Loucy (cell line): ENCODE data around the gene MROH9.

Source experiments
- H2AFZ ChIP-seq: fragments of 200-600 bp; sonication (generic); 2 replicates; pipeline ENCODE4 v1.6.0; 2016; ENCODE audit warnings: antibody characterized with exemption, mild to moderate bottlenecking, low read length, moderate library complexity
- H3F3A ChIP-seq: fragments of 200-600 bp; 2 replicates; pipeline ENCODE4 v1.6.0; 2016; ENCODE audit warnings: antibody characterized with exemption, low read depth, mild to moderate bottlenecking
- H3K27me3 ChIP-seq: fragments of 200-600 bp; sonication (generic); 2 replicates; pipeline ENCODE4 v1.6.1; 2014; ENCODE audit warnings: low read length, mild to moderate bottlenecking; ENCODE audit not compliant: insufficient read depth, poor library complexity, severe bottlenecking
- H3K36me3 ChIP-seq: fragments of 200-600 bp; sonication (generic); 2 replicates; pipeline ENCODE4 v1.6.1; 2016; ENCODE audit warnings: low read length; ENCODE audit not compliant: insufficient read depth
- H3K4me1 ChIP-seq: fragments of 200-600 bp; sonication (generic); 2 replicates; pipeline ENCODE4 v1.5.1; 2014; ENCODE audit warnings: low read length, mild to moderate bottlenecking; ENCODE audit not compliant: insufficient read depth, poor library complexity, severe bottlenecking
- H3K4me2 ChIP-seq: fragments of 200-600 bp; sonication (generic); 2 replicates; pipeline ENCODE4 v1.6.0; 2014; ENCODE audit warnings: antibody characterized with exemption, low read length, low read depth, mild to moderate bottlenecking; ENCODE audit not compliant: poor library complexity, severe bottlenecking
- H3K4me3 ChIP-seq: fragments of 200-600 bp; sonication (generic); 2 replicates; pipeline ENCODE4 v1.5.1; 2014; ENCODE audit warnings: low read length, mild to moderate bottlenecking, mixed read lengths; ENCODE audit not compliant: poor library complexity, severe bottlenecking
- H3K79me2 ChIP-seq: fragments of 200-600 bp; sonication (generic); 2 replicates; pipeline ENCODE4 v1.6.1; 2014; ENCODE audit warnings: low read length; ENCODE audit not compliant: insufficient read depth
- H3K9ac ChIP-seq: fragments of 200-600 bp; sonication (generic); 2 replicates; pipeline ENCODE4 v1.6.0; 2014; ENCODE audit warnings: mild to moderate bottlenecking, low read depth, low read length, moderate library complexity; ENCODE audit not compliant: poor library complexity, severe bottlenecking
- H3K9me2 ChIP-seq: fragments of 200-600 bp; sonication (generic); replicated peaks from 2 replicates; pipeline ENCODE4 v1.6.1; 2016; ENCODE audit warnings: low read depth, low read length, mixed read lengths
- H3K9me3 ChIP-seq: fragments of 200-600 bp; sonication (generic); 2 replicates; pipeline ENCODE4 v1.6.1; 2014; ENCODE audit warnings: mild to moderate bottlenecking, antibody characterized with exemption, low read length, low read depth; ENCODE audit not compliant: insufficient read depth
- H4K20me1 ChIP-seq: fragments of 200-600 bp; sonication (generic); 2 replicates; pipeline ENCODE4 v1.6.0; 2014; ENCODE audit warnings: antibody characterized with exemption, low read length, mild to moderate bottlenecking; ENCODE audit not compliant: insufficient read depth, poor library complexity, severe bottlenecking
- CTCF ChIP-seq: fragments of 200-600 bp; sonication (generic); conservative IDR thresholded peaks from 2 replicates; pipeline ENCODE4 v1.5.1; 2014; ENCODE audit warnings: mild to moderate bottlenecking, antibody characterized with exemption, low read length
- EZH2phosphoT487 ChIP-seq: fragments of 200-600 bp; IDR thresholded peaks from 2 replicates; pipeline ENCODE4 v1.6.1; 2018; ENCODE audit warnings: antibody characterized with exemption, mild to moderate bottlenecking, moderate library complexity, borderline replicate concordance

MROH9 gene

GRCh38 chr1:171081763-171082201 lies 146.4 kb downstream of the MROH9 start:
- H2AFZ ChIP-seq, result no peak overlapping the region; the same call in 1 of the 2 replicates

GRCh38 chr1:171082606-171083005 lies 147.3 kb downstream of the MROH9 start:
- Histone ChIP-seq H3K4me3 (no peak overlapping the region), H3K9me2 (no peaks in the 10 kb centered on the region), H3K9ac (no peak overlapping the region), H4K20me1 (no peaks in the 10 kb centered on the region), H3K4me2 (no peak overlapping the region), H3K4me1 (no peaks in the 10 kb centered on the region), H3K36me3 (no peaks in the 10 kb centered on the region), H2AFZ (no peak overlapping the region), H3K27me3 (no peaks in the 10 kb centered on the region), H3K9me3 (no peaks in the 10 kb centered on the region), H3F3A (no peaks in the 10 kb centered on the region), H3K79me2 (no peaks in the 10 kb centered on the region)
- TF ChIP-seq CTCF (no peak), EZH2phosphoT487 (no peak)

More at GRCh38 chr1:171081763-171082201, 146.4 kb downstream of the MROH9 start:
- Histone ChIP-seq H3F3A (no peaks in the 10 kb centered on the region), H4K20me1 (no peaks in the 10 kb centered on the region), H3K27me3 (no peaks in the 10 kb centered on the region), H3K4me1 (no peaks in the 10 kb centered on the region), H3K79me2 (no peaks in the 10 kb centered on the region), H3K4me3 (no peak overlapping the region), H3K9me2 (no peaks in the 10 kb centered on the region), H3K9me3 (no peaks in the 10 kb centered on the region), H3K36me3 (no peaks in the 10 kb centered on the region), H3K9ac (no peak overlapping the region), H3K4me2 (no peak overlapping the region)
- TF ChIP-seq CTCF, result no peak
- TF ChIP-seq EZH2phosphoT487, result no peak

- Histone ChIP-seq H3K4me1 (no peaks in the 10 kb centered on the region), H3K9me3 (no peaks in the 10 kb centered on the region), H3F3A (no peaks in the 10 kb centered on the region), H3K9me2 (no peaks in the 10 kb centered on the region), H3K27me3 (no peaks in the 10 kb centered on the region), H4K20me1 (no peaks in the 10 kb centered on the region), H3K4me3 (no peak overlapping the region), H3K9ac (no peak overlapping the region), H2AFZ (no peak overlapping the region), H3K36me3 (no peaks in the 10 kb centered on the region), H3K79me2 (no peaks in the 10 kb centered on the region), H3K4me2 (no peak overlapping the region)
- TF ChIP-seq EZH2phosphoT487 (no peak), CTCF (no peak)
These were observed 147.9 kb downstream of the MROH9 start for GRCh38 chr1:171083222-171083621.
